IMR-90 (cell line): Measurements from ENCODE around the gene FAM180A. TPM values are rescaled to one million over a fixed set of nuclear protein-coding genes. Genes with fewer than 3 reads are reported as not detected.

Experiments
- ATAC-seq: fragments of 200-7000 bp; cut with Tn5 transposase; 2 replicates; pipeline ENCODE4 v1.9.1; 2020; ENCODE audit warnings: low read depth, mild to moderate bottlenecking, moderate library complexity
- BruUV-seq: library from RNA; stranded (reverse); fragments of 400-500 nt; replicated peaks from 2 replicates; lab custom pipeline; 2021; lab: Mats Ljungman, UMichigan
- CTCF ChIA-PET: fragments of 300-600 bp; formaldehyde crosslinking; extraction: SDS; loops from one replicate; lab custom pipeline; 2021; ENCODE audit warnings: antibody characterized with exemption; lab: Yijun Ruan, JAX
- POLR2A ChIA-PET: fragments of 300-600 bp; sonication (Branson Sonifier 250); formaldehyde crosslinking; loops from one replicate; lab custom pipeline; 2022; ENCODE audit warnings: antibody characterized with exemption; ENCODE audit not compliant: unreplicated experiment; lab: Charles Lee
- DNase-seq: peaks from one replicate; pipeline ENCODE4 v3.0.0; 2013
- H2AFZ ChIP-seq: replicated peaks from 2 replicates; pipeline ENCODE3; 2013; ENCODE audit warnings: low read length, mild to moderate bottlenecking; ENCODE audit not compliant: poor library complexity
- H2AK5ac ChIP-seq: 2 replicates; pipeline ENCODE4 v1.6.1; 2013; ENCODE audit warnings: low read depth, low read length, inconsistent platforms
- H2AK9ac ChIP-seq: replicated peaks from 2 replicates; pipeline ENCODE3; 2013; ENCODE audit warnings: mild to moderate bottlenecking, low read depth, low read length, moderate library complexity; ENCODE audit not compliant: poor library complexity
- H2BK120ac ChIP-seq: 2 replicates; pipeline ENCODE4 v1.6.1; 2013; ENCODE audit warnings: low read depth, low read length, inconsistent platforms
- H2BK15ac ChIP-seq: 3 replicates; pipeline ENCODE4 v1.6.1; 2013; ENCODE audit warnings: low read depth, low read length, inconsistent platforms
- H2BK20ac ChIP-seq: 2 replicates; pipeline ENCODE4 v1.6.1; 2013; ENCODE audit warnings: low read depth, mild to moderate bottlenecking, inconsistent platforms, low read length, moderate library complexity
- H2BK5ac ChIP-seq: 2 replicates; pipeline ENCODE4 v1.6.1; 2013; ENCODE audit warnings: mild to moderate bottlenecking, low read depth, low read length, inconsistent platforms; ENCODE audit not compliant: poor library complexity, severe bottlenecking
- H3K14ac ChIP-seq: replicated peaks from 2 replicates; pipeline ENCODE4 v1.6.1; 2013; ENCODE audit warnings: low read depth, low read length, inconsistent platforms
- H3K18ac ChIP-seq: 2 replicates; pipeline ENCODE4 v1.6.1; 2013; ENCODE audit warnings: low read depth, low read length, control low read depth
- H3K23ac ChIP-seq: 2 replicates; pipeline ENCODE4 v1.6.1; 2013; ENCODE audit warnings: low read depth, low read length, inconsistent platforms
- H3K27ac ChIP-seq: 2 replicates; pipeline ENCODE4 v1.5.1; 2013; ENCODE audit warnings: mild to moderate bottlenecking, control low read depth, low read length; ENCODE audit not compliant: insufficient read depth
- H3K27me3 ChIP-seq: 2 replicates; pipeline ENCODE4 v1.6.1; 2013; ENCODE audit warnings: low read length; ENCODE audit not compliant: control insufficient read depth, insufficient read depth
- H3K36me3 ChIP-seq: 2 replicates; pipeline ENCODE4 v1.6.1; 2013; ENCODE audit warnings: low read length, mixed read lengths; ENCODE audit not compliant: control insufficient read depth, insufficient read depth
- H3K4ac ChIP-seq: 2 replicates; pipeline ENCODE4 v1.6.1; 2013; ENCODE audit warnings: low read depth, low read length, inconsistent platforms
- H3K4me1 ChIP-seq: 2 replicates; pipeline ENCODE4 v1.6.1; 2013; ENCODE audit warnings: low read length, mixed read lengths; ENCODE audit not compliant: control insufficient read depth, insufficient read depth
- H3K4me2 ChIP-seq: 2 replicates; pipeline ENCODE4 v1.6.1; 2013; ENCODE audit warnings: low read depth, mild to moderate bottlenecking, control low read depth, low read length, moderate library complexity
- H3K4me3 ChIP-seq: 2 replicates; pipeline ENCODE4 v1.5.1; 2013; ENCODE audit warnings: low read depth, mild to moderate bottlenecking, control low read depth, low read length, moderate library complexity; ENCODE audit not compliant: insufficient read depth
- H3K56ac ChIP-seq: 2 replicates; pipeline ENCODE4 v1.6.1; 2013; ENCODE audit warnings: low read length, inconsistent platforms; ENCODE audit not compliant: insufficient read depth; ENCODE audit errors: extremely low read depth
- H3K79me1 ChIP-seq, 2 experiments: 2 replicates each; pipeline ENCODE4 v1.6.1; 2013; ENCODE audit warnings: low read length in 2 of 2, inconsistent platforms in 1 of 2, low read depth in 1 of 2
- H3K9ac ChIP-seq: 2 replicates; pipeline ENCODE4 v1.6.1; 2013; ENCODE audit warnings: low read depth, low read length, control low read depth
- H3K9me1 ChIP-seq: 2 replicates; pipeline ENCODE4 v1.6.1; 2013; ENCODE audit warnings: low read length, inconsistent platforms; ENCODE audit not compliant: insufficient read depth
- H3K9me3 ChIP-seq: 2 replicates; pipeline ENCODE4 v1.6.1; 2013; ENCODE audit warnings: low read length; ENCODE audit not compliant: control insufficient read depth, insufficient read depth
- H4K20me1 ChIP-seq: 2 replicates; pipeline ENCODE4 v1.6.1; 2013; ENCODE audit warnings: low read length, inconsistent platforms; ENCODE audit not compliant: insufficient read depth
- H4K5ac ChIP-seq: 2 replicates; pipeline ENCODE4 v1.6.1; 2013; ENCODE audit warnings: mild to moderate bottlenecking, low read depth, low read length, control low read depth
- H4K8ac ChIP-seq, 2 experiments: 2 replicates each; pipeline ENCODE4 v1.6.1; 2013; ENCODE audit warnings: low read depth in 2 of 2, low read length in 2 of 2, control low read depth in 1 of 2, inconsistent platforms in 1 of 2
- H4K91ac ChIP-seq: 2 replicates; pipeline ENCODE4 v1.6.1; 2013; ENCODE audit warnings: low read depth, low read length, inconsistent platforms; ENCODE audit not compliant: insufficient read depth
- BHLHE40 ChIP-seq: fragments of 150-350 bp; IDR thresholded peaks from 2 replicates; pipeline ENCODE4 v1.6.1; 2016; ENCODE audit warnings: mild to moderate bottlenecking, low read depth, low read length
- CEBPB ChIP-seq: IDR thresholded peaks from 2 replicates; pipeline ENCODE4 v1.6.1; 2012; ENCODE audit warnings: low read depth, low read length, improper control_type of control experiment
- CHD1 ChIP-seq: IDR thresholded peaks from 2 replicates; pipeline ENCODE4 v1.6.1; 2012; ENCODE audit warnings: low read depth, low read length, improper control_type of control experiment
- FOS ChIP-seq: fragments of 150-350 bp; IDR thresholded peaks from 2 replicates; pipeline ENCODE4 v1.6.1; 2016; ENCODE audit warnings: low read depth, low read length
- MAFK ChIP-seq: IDR thresholded peaks from 2 replicates; pipeline ENCODE4 v1.6.1; 2012; ENCODE audit warnings: low read depth, low read length, improper control_type of control experiment
- MXI1 ChIP-seq: IDR thresholded peaks from 2 replicates; pipeline ENCODE4 v1.6.1; 2012; ENCODE audit warnings: low read depth, mild to moderate bottlenecking, low read length, moderate library complexity, borderline replicate concordance
- POLR2A ChIP-seq: IDR thresholded peaks from 2 replicates; pipeline ENCODE4 v1.6.1; 2012; ENCODE audit warnings: mild to moderate bottlenecking, low read depth, low read length
- RFX5 ChIP-seq: IDR thresholded peaks from 2 replicates; pipeline ENCODE4 v1.8.0; 2012; ENCODE audit warnings: low read depth, mild to moderate bottlenecking, low read length, moderate library complexity
- SMC3 ChIP-seq: fragments of 150-350 bp; IDR thresholded peaks from 2 replicates; pipeline ENCODE4 v1.6.1; 2016; ENCODE audit warnings: low read depth, mild to moderate bottlenecking, antibody characterized with exemption, low read length, moderate library complexity
- USF2 ChIP-seq: fragments of 150-350 bp; IDR thresholded peaks from 2 replicates; pipeline ENCODE4 v1.6.1; 2017; ENCODE audit warnings: mild to moderate bottlenecking, antibody characterized with exemption, low read length, low read depth
- WGBS, 2 experiments: methylation state at CpG; one replicate each; pipeline versions ENCODE4 v1.1.5 to v1.1.7; 2013; ENCODE audit warnings: missing lambda C conversion rate in 2 of 2; ENCODE audit not compliant: insufficient read length in 1 of 2; ENCODE audit errors: extremely low coverage in 2 of 2; 5-methylcytosine and 5-hydroxymethylcytosine counted together
- dilution Hi-C: fragments of 300-500 bp; cut with HindIII; formaldehyde crosslinking; loops from one replicate; pipeline ENCODE4 v1.14.3; 2018; ENCODE audit warnings: low sequenced_read_pairs; ENCODE audit not compliant: unreplicated experiment
- in situ Hi-C: fragments of 300-500 bp; cut with MboI; formaldehyde crosslinking; loops from 3 replicates; pipeline ENCODE4 v1.14.3; 2019; ENCODE audit warnings: low sequenced_read_pairs, inconsistent platforms, mixed read lengths
- intact Hi-C: fragments of 100-400 bp; cut with micrococcal nuclease; formaldehyde crosslinking; loops from 2 replicates; pipeline ENCODE4 v1.10.0; 2022
- polyA plus RNA-seq, 3 experiments: library from polyadenylated mRNA; depleted of rRNA; stranded (reverse); fragments of >200 nt; gene quantifications; 2 replicates each; pipeline ENCODE4 v1.2.3, GENCODE V29; 2012; ENCODE audit warnings: low replicate concordance in 1 of 3
- total RNA-seq: library from RNA; depleted of rRNA; stranded (reverse); fragments of >200 nt; gene quantifications from 2 replicates; pipeline ENCODE4 v1.2.3, GENCODE V29; 2012

The FAM180A gene
- total and polyA plus RNA-seq, 2 of the 4 experiments (the other 2 are of a cell fraction) = 1.3 to 2.0 TPM

- TF ChIP-seq FOS (no peak), MAFK (no peak), CHD1 (no peak)
Observed at GRCh38 chr7:135742371-135742770, 6.2 kb downstream of the FAM180A start (continued).

DNA sequence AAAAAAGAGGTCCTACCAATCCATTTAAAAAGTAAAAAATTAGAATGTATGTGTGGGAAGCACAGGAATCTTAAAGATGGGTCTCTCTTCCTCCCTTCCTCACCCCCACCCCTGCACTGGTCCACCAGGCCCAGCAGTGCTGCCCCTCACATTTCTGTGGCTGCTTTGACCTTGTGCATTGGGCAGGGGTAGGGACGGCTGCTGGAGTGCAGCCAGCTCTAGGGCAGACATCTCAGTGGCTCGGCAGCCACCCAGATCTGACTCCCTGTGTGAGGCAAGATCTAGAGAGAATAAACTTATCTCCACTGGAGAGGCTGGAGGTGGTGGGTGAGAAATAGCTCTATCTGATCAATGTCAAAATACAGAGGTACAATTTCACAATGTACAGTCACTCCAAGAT, 6.7 kb downstream of the FAM180A start:
- Histone ChIP-seq H3K36me3 (no peaks in the 10 kb centered on the region), H3K27me3 (no peaks in the 10 kb centered on the region), H3K9me3 (no peaks in the 10 kb centered on the region), H4K8ac (no peak overlapping the region), H3K23ac (no peak overlapping the region), H3K56ac (no peak overlapping the region), H3K9me1 (peaks cover 15% of the 10 kb centered on the region), H2AFZ (peak overlapping the region; percentile 54), H4K5ac (no peak overlapping the region), H4K91ac (no peak overlapping the region), H3K27ac (no peak overlapping the region), H4K20me1 (no peaks in the 10 kb centered on the region), H3K4me2 (no peak overlapping the region), H3K4ac (no peak overlapping the region), H2AK5ac (no peak overlapping the region), H3K18ac (no peak overlapping the region), H3K14ac (peak overlapping the region; percentile 3; the same call in 1 of the 2 replicates), H3K9ac (no peak overlapping the region), H3K79me1 (peaks cover 0 to 5% of the 10 kb centered on the region in 2 experiments; a peak in 1 of 4 replicates), H2BK120ac (0 out of 2 replicates have a peak overlapping the region, but pooled peaks have one; percentile 26), H3K4me3 (no peak overlapping the region), H2AK9ac (no peak overlapping the region), H2BK15ac (peak overlapping the region; percentile 11; the same call in 1 of the 3 replicates), H2BK5ac (no peak overlapping the region), H2BK20ac (no peak overlapping the region), H3K4me1 (peaks cover 17% of the 10 kb centered on the region)
- ChIA-PET CTCF (no interaction called here), POLR2A (no interaction called here)
- in situ Hi-C loops (no loop called here), intact Hi-C loops (no loop called here), dilution Hi-C loops (no loop called here)
- TF ChIP-seq BHLHE40 (no peak), USF2 (no peak), MXI1 (no peak), SMC3 (no peak), POLR2A (no peak), CEBPB (no peak), RFX5 (no peak)
- DNase-seq = no peak
- WGBS, 2 experiments = no CpG with 5 or more reads among the region's 2 CpGs
- ATAC-seq = no peak
- BruUV-seq = no TSS peak
